Hair follicular keratinocyte (primary cell): Measurements from ENCODE around the gene COG8. TPM values are rescaled to one million over a fixed set of nuclear protein-coding genes. Genes with fewer than 3 reads are reported as not detected.

Source experiments
- total RNA-seq: library from RNA; depleted of rRNA; stranded (reverse); fragments of >200 nt; gene quantifications from 2 replicates; pipeline ENCODE4 v1.2.3, GENCODE V29; 2015

COG8 gene, protein sequence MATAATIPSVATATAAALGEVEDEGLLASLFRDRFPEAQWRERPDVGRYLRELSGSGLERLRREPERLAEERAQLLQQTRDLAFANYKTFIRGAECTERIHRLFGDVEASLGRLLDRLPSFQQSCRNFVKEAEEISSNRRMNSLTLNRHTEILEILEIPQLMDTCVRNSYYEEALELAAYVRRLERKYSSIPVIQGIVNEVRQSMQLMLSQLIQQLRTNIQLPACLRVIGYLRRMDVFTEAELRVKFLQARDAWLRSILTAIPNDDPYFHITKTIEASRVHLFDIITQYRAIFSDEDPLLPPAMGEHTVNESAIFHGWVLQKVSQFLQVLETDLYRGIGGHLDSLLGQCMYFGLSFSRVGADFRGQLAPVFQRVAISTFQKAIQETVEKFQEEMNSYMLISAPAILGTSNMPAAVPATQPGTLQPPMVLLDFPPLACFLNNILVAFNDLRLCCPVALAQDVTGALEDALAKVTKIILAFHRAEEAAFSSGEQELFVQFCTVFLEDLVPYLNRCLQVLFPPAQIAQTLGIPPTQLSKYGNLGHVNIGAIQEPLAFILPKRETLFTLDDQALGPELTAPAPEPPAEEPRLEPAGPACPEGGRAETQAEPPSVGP
- total RNA-seq: 30.9 and 32.8 TPM in 2 replicates

DNA sequence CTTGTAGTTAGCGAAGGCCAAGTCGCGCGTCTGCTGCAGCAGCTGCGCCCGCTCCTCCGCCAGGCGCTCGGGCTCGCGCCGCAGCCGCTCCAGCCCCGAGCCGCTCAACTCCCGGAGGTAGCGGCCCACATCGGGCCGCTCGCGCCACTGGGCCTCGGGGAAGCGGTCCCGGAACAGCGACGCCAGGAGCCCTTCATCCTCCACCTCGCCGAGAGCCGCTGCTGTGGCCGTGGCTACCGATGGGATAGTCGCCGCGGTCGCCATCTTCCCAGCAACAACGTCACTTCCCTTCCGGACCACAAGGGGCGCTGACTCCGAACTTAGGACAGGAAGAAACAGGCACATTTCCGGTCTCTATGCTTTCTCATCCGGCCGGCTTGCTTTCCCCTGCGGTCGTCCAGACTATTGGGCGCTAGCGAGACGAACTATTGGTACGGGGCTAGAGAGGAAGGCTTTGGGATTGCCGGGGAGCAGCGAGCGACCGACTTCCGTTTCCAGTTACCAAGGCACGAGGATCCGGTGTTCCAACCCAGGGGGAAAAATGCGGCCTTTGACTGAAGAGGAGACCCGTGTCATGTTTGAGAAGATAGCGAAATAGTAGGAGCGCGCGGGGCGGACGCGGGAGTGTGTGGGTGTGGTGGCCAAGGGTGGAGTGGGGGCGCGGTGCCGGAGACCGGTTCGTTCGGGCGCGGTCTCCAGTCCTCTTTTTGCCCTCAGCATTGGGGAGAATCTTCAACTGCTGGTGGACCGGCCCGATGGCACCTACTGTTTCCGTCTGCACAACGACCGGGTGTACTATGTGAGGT lies at the start of gene COG8, which contains the start of gene NIP7:
Gene COG8 (minus strand): TSS at position 276 of the 806 bp plus-strand sequence. CDS start 12 bp downstream, at position 264.
Gene NIP7 (plus strand): TSS at position 484 of the 806 bp plus-strand sequence. CDS start 58 bp downstream, at position 542.

DNA sequence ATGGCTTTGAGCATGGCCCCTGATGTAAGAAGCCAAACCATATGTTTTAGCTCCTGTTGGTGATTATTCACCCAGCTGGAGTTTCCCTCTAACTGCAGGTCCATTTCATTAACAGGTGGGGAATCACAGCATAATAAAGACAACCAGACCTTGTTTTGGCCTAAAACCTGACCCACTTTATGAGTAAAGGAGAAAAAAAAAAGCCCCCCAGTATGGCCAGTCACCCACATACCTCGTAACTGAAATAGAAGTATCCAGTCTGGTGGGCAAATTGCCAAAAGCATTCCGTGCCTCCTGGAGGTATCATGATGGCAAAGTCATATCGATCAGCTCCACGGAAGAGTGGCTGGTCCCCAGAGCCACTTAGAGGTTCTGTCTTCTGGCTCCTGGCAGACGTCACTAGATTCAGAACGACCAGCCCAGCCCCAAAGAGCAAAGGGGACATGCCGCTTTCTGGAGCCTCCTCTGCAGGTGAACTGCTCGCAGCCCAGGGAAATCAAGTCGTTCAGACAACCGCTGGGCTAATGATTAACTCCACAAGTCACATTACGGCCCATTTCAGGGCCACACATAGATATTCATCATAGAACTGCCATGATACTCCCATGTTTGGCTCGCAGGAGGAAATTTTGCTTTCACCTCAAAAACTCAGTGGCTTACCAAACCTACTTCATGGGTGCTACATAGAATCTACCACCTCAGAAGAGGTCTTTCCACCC lies 12.1 kb upstream of the COG8 start, which contains the start of gene TMED6:
Gene TMED6 (minus strand): TSS at position 478 of the 719 bp plus-strand sequence. CDS start 33 bp downstream, at position 445.

DNA sequence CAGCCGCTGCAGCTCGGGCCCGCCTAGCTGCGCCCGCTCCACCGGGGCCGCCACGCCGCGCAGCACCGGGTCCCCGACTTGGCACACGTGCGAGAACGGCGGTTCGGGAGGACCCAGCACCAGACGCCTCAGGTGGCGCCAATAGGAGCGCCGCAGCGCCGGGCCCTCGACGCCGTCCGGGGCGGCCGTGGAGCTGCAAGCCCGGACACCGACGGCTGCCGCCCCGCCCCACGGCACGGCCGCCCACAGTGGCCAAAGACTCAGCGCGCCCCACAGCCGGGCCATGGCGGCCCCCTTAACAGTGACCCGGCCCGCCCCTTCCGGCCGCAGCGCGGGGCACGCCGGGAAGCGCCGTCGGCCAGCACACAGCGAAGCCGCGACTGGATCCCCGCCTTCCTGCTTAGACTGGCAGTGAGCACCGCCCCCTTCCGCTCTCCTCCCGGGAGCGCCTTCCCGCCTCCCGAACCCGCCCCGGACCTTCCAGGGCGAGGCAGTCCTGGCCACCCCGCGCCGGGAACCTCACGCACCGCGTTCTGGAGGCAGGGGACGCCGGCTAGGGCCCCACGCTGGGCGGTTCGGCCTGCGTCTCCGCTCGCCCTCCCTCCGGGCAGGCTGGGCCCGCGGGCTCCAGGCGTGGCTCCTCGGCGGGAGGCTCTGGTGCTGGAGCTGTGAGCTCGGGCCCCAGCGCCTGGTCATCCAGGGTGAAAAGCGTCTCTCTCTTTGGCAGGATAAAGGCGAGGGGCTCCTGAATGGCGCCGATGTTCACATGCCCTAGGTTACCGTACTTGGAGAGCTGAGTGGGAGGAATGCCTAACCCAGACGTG lies 8.9 kb downstream of the COG8 start, which contains the start of gene PDF:
Gene PDF (minus strand): TSS at position 303 of the 824 bp plus-strand sequence. CDS start 18 bp downstream, at position 285.

DNA sequence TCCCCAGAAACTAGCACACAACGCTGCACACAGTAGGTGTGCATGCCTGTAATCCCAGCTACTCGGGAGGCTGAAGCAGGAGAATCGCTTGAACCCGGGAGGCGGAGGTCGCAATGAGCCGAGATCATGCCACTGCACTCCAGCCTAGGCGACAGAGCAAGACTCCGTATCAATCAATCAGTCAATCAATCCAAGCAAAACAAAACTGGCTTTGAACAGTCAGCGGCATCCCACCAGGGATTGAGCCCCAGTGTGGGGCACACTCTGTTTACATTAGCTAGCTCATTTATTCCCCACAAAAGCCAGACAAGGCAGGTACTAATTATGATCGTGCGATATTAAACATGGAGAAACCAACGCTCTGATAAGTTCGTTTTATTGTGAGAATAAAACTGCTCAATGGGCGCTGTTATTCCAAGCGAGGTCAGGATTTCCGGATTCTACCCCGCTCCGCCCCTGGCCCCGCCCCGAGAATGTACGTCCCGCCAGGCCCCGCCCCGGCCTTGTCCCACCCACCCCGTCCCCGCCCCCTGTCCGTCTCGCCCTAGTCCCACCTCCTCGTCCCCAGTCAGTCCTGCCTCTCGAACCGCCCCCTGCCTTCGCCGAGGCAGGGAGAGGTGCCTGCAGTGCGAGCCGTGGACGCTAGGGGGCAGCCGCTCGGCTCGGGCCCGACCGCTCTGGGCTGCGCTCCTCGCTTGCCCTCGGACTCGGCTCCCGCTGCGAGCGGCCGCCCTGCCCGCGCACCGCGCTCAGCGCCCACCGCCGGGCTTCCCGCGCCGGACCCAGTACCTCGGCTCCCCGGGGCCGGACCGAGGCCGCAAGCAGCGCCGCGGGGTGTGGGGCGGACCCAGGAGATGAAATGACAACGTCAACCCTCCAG lies 28.5 kb downstream of the COG8 start, which contains the start of gene VPS4A:
Gene VPS4A (plus strand): TSS at position 698 of the 880 bp plus-strand sequence. CDS start 162 bp downstream, at position 860.

Other genes with a start within 250 kb of the COG8 start
- gene HAS3, start 233.9 kb downstream of the COG8 start, total RNA-seq: 58.4 and 75.7 TPM in 2 replicates
- 53.3 and 61.4 TPM in 2 replicates for gene CHTF8, start 207.0 kb downstream of the COG8 start, total RNA-seq
- gene UTP4, start 206.9 kb downstream of the COG8 start, total RNA-seq: 16.6 and 36.1 TPM in 2 replicates
- gene SNTB2, start 152.4 kb downstream of the COG8 start, total RNA-seq: 19.3 and 24.6 TPM in 2 replicates
- 41.7 and 42.4 TPM in 2 replicates for gene VPS4A, start 28.2 kb downstream of the COG8 start, total RNA-seq
- 21.2 and 34.5 TPM in 2 replicates for gene PDF, start 9.0 kb downstream of the COG8 start, total RNA-seq
- 29.1 and 40.4 TPM in 2 replicates for gene NIP7, start 208 bp upstream of the COG8 start, total RNA-seq
- not detected in 2 replicates for gene TMED6, start 12.2 kb upstream of the COG8 start, total RNA-seq
- 8.7 and 10.9 TPM in 2 replicates for gene TERF2, start 46.4 kb upstream of the COG8 start, total RNA-seq
- 46.6 and 56.3 TPM in 2 replicates for gene CYB5B, start 85.1 kb upstream of the COG8 start, total RNA-seq
- gene NFAT5, start 226.4 kb upstream of the COG8 start, total RNA-seq: 3.5 and 5.9 TPM in 2 replicates